ENCODE results near the gene BEX1. TPM values are rescaled to one million over a fixed set of nuclear protein-coding genes. Genes with fewer than 3 reads are reported as not detected.

Gene BEX1
- 0.33 TPM in 1 of 2 replicates, not detected in the other for total RNA-seq

DNA sequence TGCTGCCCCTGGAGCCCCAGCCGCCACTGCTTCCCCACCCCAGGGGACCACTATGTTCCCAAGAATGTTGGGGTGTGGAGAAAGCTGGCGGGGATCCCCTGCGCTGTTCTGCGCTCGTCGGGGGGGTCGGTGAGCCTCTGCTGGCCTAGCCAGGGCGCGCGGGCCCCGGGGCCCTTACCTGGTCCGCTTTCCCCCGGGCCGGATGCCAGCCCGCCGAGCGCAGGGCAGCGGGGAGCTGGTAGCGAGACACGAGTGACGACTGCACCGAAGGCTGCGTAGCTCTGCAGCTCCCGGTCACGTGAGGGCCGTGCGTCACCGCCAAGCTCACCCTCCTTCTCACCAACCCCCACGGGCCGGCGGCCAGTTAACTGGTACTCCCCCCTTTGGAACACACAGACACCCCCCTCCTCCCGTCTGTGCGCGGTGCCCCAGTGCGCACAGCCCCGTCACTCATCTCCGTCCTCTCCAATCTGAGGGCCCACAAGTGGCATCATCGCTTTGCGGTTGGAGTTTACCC lies at the start of gene BEX1:
BEX1 (minus strand) TSS at position 254 of the 517 bp plus-strand sequence. CDS start 897 bp downstream, outside the sequence.

DNA sequence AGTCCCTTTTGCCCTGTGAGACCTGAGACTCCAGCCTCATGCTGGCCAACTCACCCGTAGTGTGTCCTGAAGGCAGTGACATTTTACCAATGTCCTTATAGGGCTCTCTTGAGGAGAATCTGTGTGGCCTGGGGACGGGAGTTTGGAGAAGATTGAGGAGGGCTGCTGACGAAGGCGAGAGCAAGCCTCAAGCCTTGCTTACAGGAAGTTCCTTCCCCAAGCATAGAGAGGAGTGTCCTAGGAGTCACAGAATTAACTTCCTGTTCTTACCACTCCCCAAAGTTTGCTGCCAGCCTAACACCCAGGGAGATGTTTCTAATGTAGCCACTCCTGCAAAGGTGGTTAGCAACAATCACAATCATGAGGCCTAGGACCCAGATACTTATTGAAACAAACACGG lies 29.0 kb upstream of the BEX1 start, which contains the start of gene NXF3:
NXF3 (minus strand) TSS at position 202 of the 400 bp plus-strand sequence; CDS start at position 82, 120 bp downstream.

Other genes with a start within 250 kb of the BEX1 start
- gene RAB40AL, start 126.9 kb downstream of the BEX1 start, total RNA-seq: 0.22 and 0.26 TPM in 2 replicates
- gene NXF3, start 29.0 kb upstream of the BEX1 start, total RNA-seq: not detected in 2 replicates
- 26.5 and 31.6 TPM in 2 replicates for gene BEX4, start 150.9 kb upstream of the BEX1 start, total RNA-seq
- 68.8 and 88.4 TPM in 2 replicates for gene TCEAL8, start 191.0 kb upstream of the BEX1 start, total RNA-seq
- not detected in 2 replicates for gene TCEAL5, start 212.6 kb upstream of the BEX1 start, total RNA-seq
- gene BEX2, start 246.8 kb upstream of the BEX1 start, total RNA-seq: 1.3 and 4.4 TPM in 2 replicates